Right renal pelvis (tissue), 4 donors: ENCODE measurements around the gene MRPS22. TPM values are rescaled to one million over a fixed set of nuclear protein-coding genes. Genes with fewer than 3 reads are reported as not detected.
"Not testable (repeated sequence)": the region's sequence is repeated elsewhere in the genome, so short reads cannot be mapped to it uniquely, and the experiment has no call there.

ENCODE experiments used
- DNase-seq, 4 donors: peaks; one replicate each; pipeline ENCODE4 v3.0.0-alpha.2; 2013; ENCODE audit warnings: low read depth in 4 of 4, low spot score in 3 of 4, missing footprints in 1 of 4
- polyA plus RNA-seq, 4 donors: library from polyadenylated mRNA; unstranded; fragments of 120-200 nt; gene quantifications; one replicate each; pipeline ENCODE4 v1.2.1, GENCODE V29; 2013; ENCODE audit not compliant: insufficient read length in 4 of 4

Gene MRPS22
- polyA plus RNA-seq, 4 donors = 56.3 to 64.7 (median 62.9) TPM

GRCh38 chr3:139388821-139389551, 45.2 kb downstream of the MRPS22 start:
- peak in 3 of 4 donors; percentile 0 to 27 (median 5) for DNase-seq

- peak; percentile 99 to 100 (median 99) for DNase-seq
Measured at GRCh38 chr3:139389552-139390368, 45.9 kb downstream of the MRPS22 start, which contains the start of gene COPB2. Gene COPB2 (minus strand): TSS chr3:139389647. CDS start chr3:139389550, 97 bp downstream.

- no peak for DNase-seq
Measured at GRCh38 chr3:139394116-139394515, 50.3 kb downstream of the MRPS22 start.

- no peak for DNase-seq
Measured at GRCh38 chr3:139396707-139397106, 52.9 kb downstream of the MRPS22 start.

- DNase-seq = not testable (repeated sequence)
Measured at GRCh38 chr3:139401155-139401554, 57.3 kb downstream of the MRPS22 start.

Other genes starting within 250 kb of the MRPS22 start
- gene COPB2, start 45.6 kb downstream of the MRPS22 start, polyA plus RNA-seq = 100 to 1,000 TPM; 138 to 168 (median 164) TPM
- under 1 TPM in 3 of 4 donors, not detected in 1; 0.13 to 0.44 (median 0.40) TPM for gene RBP2, start 132.5 kb downstream of the MRPS22 start, polyA plus RNA-seq
- 100 to 1,000 TPM; 249 to 304 (median 280) TPM for gene RBP1, start 195.7 kb downstream of the MRPS22 start, polyA plus RNA-seq